NCI-H1092 (cell line): ENCODE data around the gene KCNB1.

Source experiments
- DNase-seq: peaks from one replicate; lab custom pipeline; 2025; lab: John Stamatoyannopoulos, UW

KCNB1 gene

GRCh38 chr20:49409302-49409974, 73.0 kb downstream of the KCNB1 start:
- no peak for DNase-seq

GRCh38 chr20:49408509-49409104, 73.9 kb downstream of the KCNB1 start:
- DNase-seq: no peak

DNA sequence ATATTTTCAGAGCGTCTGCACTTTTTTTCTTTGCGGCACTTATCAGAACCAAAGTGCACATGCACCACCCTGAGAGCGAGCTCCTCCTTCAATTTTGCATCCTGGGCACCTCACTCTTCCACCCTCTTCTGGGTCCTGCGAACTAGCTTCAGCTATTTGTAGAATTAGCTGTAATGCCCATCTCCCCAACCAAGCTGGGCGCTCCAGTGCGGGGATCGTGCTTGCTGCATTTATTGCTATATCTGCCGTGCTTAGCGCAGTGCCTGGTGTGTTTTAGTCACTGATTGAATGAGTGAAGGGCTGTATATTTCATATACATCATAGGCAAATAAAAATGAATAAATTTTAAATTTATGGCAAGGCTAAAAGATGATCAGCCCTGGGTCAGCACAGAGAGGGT, 75.8 kb downstream of the KCNB1 start:
- no peak for DNase-seq

DNA sequence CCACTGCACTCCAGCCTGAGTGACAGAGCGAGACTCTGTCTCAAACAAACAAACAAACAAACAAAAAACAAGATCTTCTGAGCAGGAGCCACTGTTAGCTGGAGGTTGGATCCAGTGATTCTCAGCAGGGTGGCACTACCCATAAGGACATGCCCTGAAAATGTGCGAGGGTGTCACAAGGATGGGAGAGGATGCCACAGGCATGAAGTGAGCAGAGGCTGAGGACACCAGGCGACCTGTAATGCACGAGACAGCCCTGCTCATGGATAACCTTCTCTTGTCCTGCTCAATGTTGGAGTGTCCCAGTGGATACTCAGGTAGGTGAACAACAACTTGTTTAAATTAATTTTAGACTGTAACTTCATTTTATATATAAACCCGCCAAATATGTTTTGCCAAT, 76.8 kb downstream of the KCNB1 start:
- DNase-seq: no peak

DNA sequence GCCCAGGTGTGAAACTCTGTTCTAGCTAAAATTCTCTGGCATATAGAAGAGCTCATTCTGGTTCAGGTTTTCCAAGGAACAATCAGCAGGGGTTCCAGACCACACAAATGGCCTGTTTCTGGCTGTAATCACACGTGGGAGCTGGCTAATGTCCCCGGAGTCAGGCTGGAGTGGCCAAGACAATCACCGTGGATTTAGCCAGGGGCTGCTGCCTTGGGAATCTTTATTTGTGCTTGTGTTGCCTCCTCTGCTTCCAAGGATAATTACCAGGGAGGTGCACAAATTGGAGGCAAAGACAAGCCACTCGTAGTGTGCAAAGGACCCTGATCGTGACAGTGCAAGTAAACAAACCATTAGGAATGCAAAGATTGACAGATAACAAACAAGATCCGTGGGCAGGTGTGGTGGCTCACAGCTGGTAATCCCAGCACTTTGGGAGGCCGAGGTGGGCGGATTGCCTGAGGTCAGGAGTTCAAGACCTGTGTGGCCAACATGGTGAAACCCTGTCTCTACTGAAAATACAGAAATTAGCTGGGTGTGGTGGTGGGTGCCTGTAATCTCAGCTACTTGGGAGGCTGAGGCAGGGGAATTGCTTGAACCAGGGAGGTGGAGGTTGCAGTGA, 77.3 kb downstream of the KCNB1 start:
- peak; percentile 22 for DNase-seq

DNA sequence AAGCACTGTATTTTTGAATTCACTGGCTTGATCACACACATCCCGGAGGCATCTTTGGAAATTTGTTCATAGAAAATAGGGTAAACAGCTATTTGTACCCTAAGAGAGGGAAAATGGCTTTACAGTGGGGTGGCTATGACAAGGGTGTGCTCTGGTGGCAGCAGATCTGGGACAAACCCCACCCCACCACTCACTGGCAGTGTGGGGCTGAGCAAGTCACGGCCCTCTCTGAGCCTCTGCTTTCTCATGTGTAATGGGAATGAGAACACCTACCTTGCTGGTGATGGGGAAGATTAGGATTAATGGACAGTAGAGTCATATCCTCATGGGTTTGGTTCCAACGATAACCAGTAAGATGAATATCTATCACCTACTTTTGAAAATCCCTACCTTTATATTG, 78.0 kb downstream of the KCNB1 start:
- no peak for DNase-seq

- no peak for DNase-seq
Measured at GRCh38 chr20:49403911-49404310, 78.6 kb downstream of the KCNB1 start.

DNA sequence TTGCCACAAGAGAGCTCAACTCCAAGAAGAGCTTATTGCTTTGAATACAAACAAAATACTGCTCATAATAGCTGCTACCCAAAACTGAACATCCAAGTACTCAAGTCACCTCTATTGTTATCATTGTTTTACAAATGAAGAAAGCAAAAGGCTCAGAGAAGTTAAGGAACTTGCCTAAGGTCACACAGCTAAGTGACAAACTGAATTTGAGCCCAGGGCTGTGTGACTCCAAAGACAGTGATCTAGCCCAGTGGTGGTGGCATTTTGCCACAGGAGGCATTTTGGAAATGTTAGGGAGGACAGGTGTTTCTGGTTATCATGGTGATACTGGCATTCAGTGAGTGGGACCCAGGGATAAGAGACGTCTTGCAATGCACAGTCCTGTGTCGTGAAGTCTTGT, 79.5 kb downstream of the KCNB1 start:
- DNase-seq: no peak

- DNase-seq: no peak
Measured at GRCh38 chr20:49400904-49401303, 81.6 kb downstream of the KCNB1 start.

DNA sequence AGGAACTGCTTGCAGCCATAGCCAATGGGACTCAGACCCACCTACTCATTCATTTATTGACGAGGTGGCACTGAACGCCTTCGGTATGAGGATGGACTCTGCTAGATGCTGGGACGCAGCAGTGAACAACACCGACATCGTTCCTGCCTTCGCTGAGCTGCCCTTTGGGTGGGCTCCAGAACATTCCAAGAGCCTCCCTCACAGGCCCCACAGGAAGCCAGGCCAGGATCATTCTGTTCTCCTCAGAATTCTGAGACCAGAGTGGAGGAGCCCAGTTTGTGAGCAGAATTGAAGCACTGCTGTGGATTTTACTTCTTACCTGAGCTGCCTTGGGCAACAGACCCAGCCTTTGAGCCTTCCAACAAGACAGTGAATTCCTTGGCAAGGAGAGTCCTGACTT, 82.1 kb downstream of the KCNB1 start:
- no peak for DNase-seq

DNA sequence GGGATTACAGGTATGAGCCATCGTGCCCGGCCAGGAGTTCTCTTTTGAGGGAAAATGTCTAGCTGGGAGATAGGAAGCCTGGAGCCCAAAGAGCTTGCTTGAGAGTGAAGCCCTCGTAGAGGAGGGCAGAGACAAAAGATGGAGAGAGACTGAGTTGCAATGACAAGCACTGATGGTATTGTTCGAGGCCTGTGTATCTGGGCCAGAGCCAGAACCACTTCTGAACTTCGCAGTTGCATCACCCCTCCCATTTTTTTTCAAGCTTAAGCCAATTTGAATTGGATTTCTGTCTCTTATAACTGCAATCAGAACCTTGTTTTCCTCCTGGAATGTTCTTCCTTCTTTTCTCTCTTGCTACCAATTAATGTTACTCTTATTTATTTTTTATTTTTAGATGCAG, 83.1 kb downstream of the KCNB1 start:
- no peak for DNase-seq

DNA sequence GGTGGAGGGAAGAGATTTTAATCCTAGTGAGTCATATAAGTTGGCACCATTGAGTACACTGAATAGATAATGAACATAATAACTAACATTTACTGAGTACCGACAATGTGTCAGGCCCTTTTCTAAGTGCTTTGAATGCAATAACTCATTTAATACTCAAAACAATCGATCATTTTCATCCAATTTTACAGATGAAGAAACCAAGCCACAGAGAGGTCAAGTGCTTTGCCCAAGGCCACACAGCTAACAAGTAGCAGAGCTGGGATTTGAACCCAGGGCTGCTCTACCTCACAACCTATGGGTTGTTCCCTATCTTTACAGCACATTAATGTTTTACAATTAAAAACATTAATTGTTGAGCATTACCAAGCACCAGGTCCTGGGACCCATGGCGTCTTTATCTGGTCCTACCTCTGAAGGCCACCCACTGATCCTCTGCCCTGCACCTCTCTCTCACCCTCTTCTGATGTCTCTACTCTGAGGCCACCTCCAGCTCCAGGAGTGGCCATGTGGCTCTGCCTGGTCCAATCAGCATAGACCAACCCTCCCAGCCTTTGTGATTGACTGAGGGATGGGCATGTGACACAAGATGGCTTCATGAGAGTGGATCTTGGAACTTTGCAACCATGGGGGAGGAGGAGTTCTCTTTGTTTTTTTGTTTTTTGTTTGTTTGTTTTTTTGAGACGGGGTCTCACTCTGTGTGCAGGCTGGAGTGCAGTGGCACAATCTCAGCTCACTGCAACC, 83.9 kb downstream of the KCNB1 start:
- no peak for DNase-seq

DNA sequence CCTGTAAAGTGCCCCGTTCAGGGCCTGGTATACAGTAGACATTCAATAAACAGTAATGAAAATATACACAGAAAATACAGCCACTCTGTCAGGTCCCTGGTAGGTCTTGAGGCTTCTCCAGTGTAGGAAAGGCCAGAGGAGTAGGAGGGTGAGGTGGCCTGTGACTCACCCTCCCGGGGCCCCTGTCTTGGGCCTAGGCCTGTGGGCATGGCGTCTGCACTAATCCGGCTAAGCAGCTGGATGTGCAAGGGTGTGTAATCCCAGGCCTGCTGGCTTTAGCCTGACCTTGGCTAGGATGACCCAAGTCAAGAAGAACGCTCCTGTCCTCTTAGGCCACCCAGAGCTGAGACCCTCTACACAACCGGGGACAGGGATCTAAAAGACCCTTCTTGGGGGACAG, 84.9 kb downstream of the KCNB1 start:
- DNase-seq: no peak

DNA sequence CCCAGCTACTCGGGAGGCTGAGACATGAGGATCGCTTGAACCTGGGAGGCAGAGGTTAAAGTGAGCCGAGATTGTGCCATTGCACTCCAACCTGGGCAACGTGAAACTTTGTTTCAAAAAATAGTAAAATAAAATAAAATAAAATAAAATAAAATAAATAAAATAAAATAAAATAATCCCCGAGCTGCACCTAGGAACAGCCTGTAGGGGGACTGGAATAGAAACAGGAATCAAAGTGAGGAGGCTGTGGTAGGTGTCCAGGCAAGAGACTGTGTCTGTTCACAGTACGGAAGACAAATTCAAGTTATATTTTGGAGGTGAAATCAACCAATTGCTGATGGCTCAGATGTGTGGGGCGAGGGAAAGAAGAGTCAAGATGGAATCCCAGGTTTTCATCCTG, 86.2 kb downstream of the KCNB1 start:
- no peak for DNase-seq

GRCh38 chr20:49395659-49396058, 86.8 kb downstream of the KCNB1 start:
- DNase-seq: no peak

DNA sequence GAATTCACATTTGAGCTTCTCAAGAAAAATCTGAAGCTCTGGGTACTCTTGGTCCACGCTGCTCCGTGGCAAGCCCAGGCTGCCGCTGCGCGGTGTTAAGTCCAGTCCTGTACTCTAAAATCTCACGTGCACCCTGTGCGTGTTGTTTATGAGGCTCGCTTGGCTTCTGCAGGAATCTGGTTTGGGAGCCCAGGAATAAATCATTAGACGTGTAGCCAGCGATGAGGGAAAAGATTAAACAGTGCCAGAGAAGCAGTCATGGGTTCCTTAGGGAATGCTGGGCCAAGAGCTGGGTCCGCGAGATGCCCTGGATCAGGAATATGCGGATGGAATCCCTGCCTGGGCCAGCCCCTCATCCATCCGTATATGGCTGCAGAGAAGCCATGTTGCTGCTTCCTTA, 87.3 kb downstream of the KCNB1 start:
- no peak for DNase-seq

GRCh38 chr20:49394757-49395156, 87.7 kb downstream of the KCNB1 start:
- DNase-seq: no peak

- no peak for DNase-seq
Measured at GRCh38 chr20:49394264-49394663, 88.2 kb downstream of the KCNB1 start.

GRCh38 chr20:49393803-49394202, 88.7 kb downstream of the KCNB1 start:
- DNase-seq: no peak

DNA sequence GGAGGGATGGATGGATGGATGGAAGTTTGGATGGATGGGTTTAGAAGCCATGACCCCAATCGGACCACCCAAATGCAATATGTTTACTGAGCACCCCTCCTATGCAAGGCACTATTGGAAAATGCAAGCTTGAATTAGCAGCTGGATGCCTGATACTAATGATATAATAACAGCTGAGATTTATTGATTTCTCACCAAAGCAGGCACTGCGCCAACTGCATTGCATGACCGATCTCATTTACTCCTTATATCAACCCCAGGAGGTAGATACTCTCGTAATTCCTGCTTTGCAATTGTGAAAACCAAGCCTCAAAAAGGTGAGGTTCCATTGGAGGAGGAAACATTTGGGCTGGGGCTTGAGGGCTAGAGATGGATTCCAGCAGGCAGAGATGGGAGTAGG, 89.7 kb downstream of the KCNB1 start:
- peak; percentile 15 for DNase-seq

GRCh38 chr20:49391404-49392245, 90.8 kb downstream of the KCNB1 start:
- no peak for DNase-seq

DNA sequence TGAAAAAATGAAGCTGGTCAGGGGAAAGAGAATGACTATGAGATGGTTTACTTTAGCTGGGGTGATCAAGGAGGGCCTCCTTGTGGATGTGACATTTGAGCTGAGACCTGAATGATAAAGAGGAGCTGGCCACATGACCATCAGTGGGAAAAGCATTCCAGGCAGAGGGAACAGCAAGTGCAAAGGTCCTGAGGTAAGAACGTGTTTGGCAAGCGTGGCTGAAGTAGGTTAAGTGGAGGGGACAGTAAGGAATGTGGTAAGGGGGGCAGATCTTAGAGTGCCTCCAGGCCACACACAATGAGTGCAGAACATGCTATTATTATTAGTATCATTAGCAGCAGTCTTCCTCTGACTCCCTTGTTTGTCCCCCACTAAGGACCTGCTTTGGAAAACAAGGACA, 92.6 kb downstream of the KCNB1 start:
- no peak for DNase-seq
